HEK293 (cell line): ENCODE measurements around the gene PRCD.
"Not testable (repeated sequence)": the region's sequence is repeated elsewhere in the genome, so short reads cannot be mapped to it uniquely, and the experiment has no call there.

Experiments
- CTCF ChIA-PET: fragments of 350-600 bp; formaldehyde crosslinking; extraction: SDS; loops from one replicate; lab custom pipeline; 2021; ENCODE audit warnings: antibody characterized with exemption; lab: Yijun Ruan, JAX
- POLR2A ChIA-PET: fragments of 300-600 bp; formaldehyde crosslinking; extraction: SDS; loops from one replicate; lab custom pipeline; 2020; ENCODE audit warnings: antibody characterized with exemption, inconsistent platforms; lab: Yijun Ruan, JAX
- H3K27ac ChIP-seq: fragments of 200-500 bp; sonication (Bioruptor generic); 2 replicates; pipeline ENCODE4 v1.5.1; 2014; ENCODE audit warnings: low read depth, low read length, control low read depth, inconsistent platforms; ENCODE audit errors: extremely low read depth
- H3K36me3 ChIP-seq, 2 experiments: fragments of 200-500 bp in 1 of 2; sonication (Bioruptor generic) in 1 of 2; 1 replicate in 1 of 2; 2 replicates in 1 of 2; pipeline ENCODE4 v1.5.1; 2014 to 2017; ENCODE audit warnings: inconsistent platforms in 2 of 2, low read length in 2 of 2; ENCODE audit not compliant: control insufficient read depth in 2 of 2, insufficient read depth in 1 of 2
- H3K4me1 ChIP-seq: fragments of 200-500 bp; sonication (Bioruptor generic); 2 replicates; pipeline ENCODE4 v1.5.1; 2014; ENCODE audit warnings: mild to moderate bottlenecking, low read length, inconsistent platforms; ENCODE audit not compliant: control insufficient read depth, insufficient read depth
- H3K4me3 ChIP-seq: 2 replicates; pipeline ENCODE4 v1.5.1; 2011; ENCODE audit warnings: low read depth, mild to moderate bottlenecking, control low read depth, low read length, moderate library complexity
- H3K9me3 ChIP-seq: fragments of 200-500 bp; sonication (Bioruptor generic); 2 replicates; pipeline ENCODE4 v1.5.1; 2014; ENCODE audit warnings: low read depth, low read length, inconsistent platforms; ENCODE audit not compliant: control insufficient read depth, insufficient read depth
- BCL11A ChIP-seq: fragments of 450-650 bp; formaldehyde crosslinking; IDR thresholded peaks from 2 replicates; pipeline ENCODE4 v1.5.1; 2016; ENCODE audit warnings: low read depth, missing biosample characterization, missing genetic modification characterization
- EGR2 ChIP-seq: fragments of 450-650 bp; formaldehyde crosslinking; IDR thresholded peaks from 2 replicates; pipeline ENCODE4 v1.5.1; 2016; ENCODE audit warnings: low read depth, missing biosample characterization, missing genetic modification characterization
- IKZF3 ChIP-seq: fragments of 450-650 bp; IDR thresholded peaks from 2 replicates; pipeline ENCODE4 v1.5.0; 2018; ENCODE audit warnings: missing biosample characterization, mild to moderate bottlenecking, missing genetic modification characterization, moderate library complexity
- KLF1 ChIP-seq: fragments of 450-650 bp; formaldehyde crosslinking; IDR thresholded peaks from 2 replicates; pipeline ENCODE4 v1.5.1; 2016; ENCODE audit warnings: missing biosample characterization, missing genetic modification characterization
- KLF10 ChIP-seq: fragments of 450-650 bp; IDR thresholded peaks from 2 replicates; pipeline ENCODE4 v1.5.1; 2018; ENCODE audit warnings: missing biosample characterization, mild to moderate bottlenecking, missing genetic modification characterization
- OSR2 ChIP-seq: fragments of 450-650 bp; formaldehyde crosslinking; IDR thresholded peaks from 2 replicates; pipeline ENCODE4 v1.5.1; 2016; ENCODE audit warnings: missing biosample characterization, missing genetic modification characterization
- ZBTB20 ChIP-seq: fragments of 450-650 bp; formaldehyde crosslinking; IDR thresholded peaks from 2 replicates; pipeline ENCODE4 v1.5.1; 2016; ENCODE audit warnings: missing biosample characterization, missing genetic modification characterization
- ZFHX2 ChIP-seq: fragments of 450-650 bp; formaldehyde crosslinking; conservative IDR thresholded peaks from 2 replicates; pipeline ENCODE4 v1.5.1; 2016; ENCODE audit warnings: missing biosample characterization, missing genetic modification characterization
- ZNF112 ChIP-seq: fragments of 450-650 bp; formaldehyde crosslinking; IDR thresholded peaks from 2 replicates; pipeline ENCODE4 v1.5.0; 2017; ENCODE audit warnings: missing biosample characterization, missing genetic modification characterization
- ZNF121 ChIP-seq: fragments of 450-650 bp; formaldehyde crosslinking; IDR thresholded peaks from 2 replicates; pipeline ENCODE4 v1.5.1; 2016; ENCODE audit warnings: missing biosample characterization, missing genetic modification characterization
- ZNF140 ChIP-seq: fragments of 450-650 bp; formaldehyde crosslinking; IDR thresholded peaks from 2 replicates; pipeline ENCODE4 v1.5.1; 2016; ENCODE audit warnings: missing biosample characterization, missing genetic modification characterization
- ZNF16 ChIP-seq: fragments of 450-650 bp; formaldehyde crosslinking; IDR thresholded peaks from 2 replicates; pipeline ENCODE4 v1.5.1; 2016; ENCODE audit warnings: low read depth, missing biosample characterization, missing genetic modification characterization
- ZNF366 ChIP-seq: fragments of 450-650 bp; formaldehyde crosslinking; conservative IDR thresholded peaks from 2 replicates; pipeline ENCODE4 v1.5.1; 2016; ENCODE audit warnings: missing biosample characterization, missing genetic modification characterization
- ZNF558 ChIP-seq: fragments of 450-650 bp; formaldehyde crosslinking; IDR thresholded peaks from 2 replicates; pipeline ENCODE4 v1.5.1; 2016; ENCODE audit warnings: missing biosample characterization, missing genetic modification characterization
- ZNF596 ChIP-seq: fragments of 450-650 bp; IDR thresholded peaks from 2 replicates; pipeline ENCODE4 v1.5.0; 2018; ENCODE audit warnings: missing biosample characterization, mild to moderate bottlenecking, missing genetic modification characterization, moderate library complexity
- ZNF600 ChIP-seq: fragments of 450-650 bp; formaldehyde crosslinking; IDR thresholded peaks from 2 replicates; pipeline ENCODE4 v1.5.1; 2016; ENCODE audit warnings: missing biosample characterization, missing genetic modification characterization
- ZNF830 ChIP-seq: fragments of 450-650 bp; IDR thresholded peaks from 2 replicates; pipeline ENCODE4 v1.5.0; 2018; ENCODE audit warnings: missing biosample characterization, missing genetic modification characterization, low read depth, mild to moderate bottlenecking, moderate library complexity
- TF ChIP-seq, protein P1 (sequence below): fragments of 450-650 bp; formaldehyde crosslinking; IDR thresholded peaks from 2 replicates; pipeline ENCODE4 v1.5.1; 2016; ENCODE audit warnings: missing biosample characterization, missing genetic modification characterization
- TF ChIP-seq, protein P2 (sequence below): fragments of 450-650 bp; formaldehyde crosslinking; IDR thresholded peaks from 2 replicates; pipeline ENCODE4 v1.5.1; 2016; ENCODE audit warnings: missing biosample characterization, missing genetic modification characterization
- TF ChIP-seq, protein P3 (sequence below): fragments of 450-650 bp; formaldehyde crosslinking; IDR thresholded peaks from 2 replicates; pipeline ENCODE4 v1.5.1; 2016; ENCODE audit warnings: missing biosample characterization, missing genetic modification characterization
- TF ChIP-seq, protein P4 (sequence below): fragments of 450-650 bp; formaldehyde crosslinking; IDR thresholded peaks from 2 replicates; pipeline ENCODE4 v1.5.1; 2016; ENCODE audit warnings: missing biosample characterization, missing genetic modification characterization

The PRCD gene

DNA sequence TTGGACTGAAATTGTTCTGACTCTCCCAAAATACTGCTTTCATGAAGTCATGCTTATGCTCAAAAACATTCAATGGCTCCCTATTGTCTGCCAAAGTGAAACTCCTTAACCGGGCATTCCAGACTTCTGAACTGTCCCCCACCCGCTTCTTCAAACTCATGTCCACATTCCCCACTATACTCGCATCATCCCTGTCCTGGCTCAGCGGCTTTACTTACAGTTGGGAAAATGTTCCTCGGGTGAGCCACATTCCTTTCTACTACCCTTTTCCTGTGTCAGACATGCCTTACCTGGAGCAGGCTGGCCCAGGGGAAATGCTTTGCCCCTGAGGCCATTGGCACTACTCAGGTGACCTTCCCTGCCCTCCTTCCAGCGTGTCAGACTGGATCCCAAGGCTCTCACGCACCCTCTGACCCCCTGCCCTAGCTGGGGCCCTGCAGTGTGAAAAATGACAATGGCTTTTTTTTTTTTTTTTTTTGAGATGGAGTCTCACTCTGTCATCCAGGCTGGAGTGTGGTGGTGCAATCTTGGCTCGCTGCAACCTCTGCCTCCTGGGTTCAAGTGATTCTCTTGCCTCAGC, 7.7 kb upstream of the PRCD start (continued):
- TF ChIP-seq, protein P1, sequence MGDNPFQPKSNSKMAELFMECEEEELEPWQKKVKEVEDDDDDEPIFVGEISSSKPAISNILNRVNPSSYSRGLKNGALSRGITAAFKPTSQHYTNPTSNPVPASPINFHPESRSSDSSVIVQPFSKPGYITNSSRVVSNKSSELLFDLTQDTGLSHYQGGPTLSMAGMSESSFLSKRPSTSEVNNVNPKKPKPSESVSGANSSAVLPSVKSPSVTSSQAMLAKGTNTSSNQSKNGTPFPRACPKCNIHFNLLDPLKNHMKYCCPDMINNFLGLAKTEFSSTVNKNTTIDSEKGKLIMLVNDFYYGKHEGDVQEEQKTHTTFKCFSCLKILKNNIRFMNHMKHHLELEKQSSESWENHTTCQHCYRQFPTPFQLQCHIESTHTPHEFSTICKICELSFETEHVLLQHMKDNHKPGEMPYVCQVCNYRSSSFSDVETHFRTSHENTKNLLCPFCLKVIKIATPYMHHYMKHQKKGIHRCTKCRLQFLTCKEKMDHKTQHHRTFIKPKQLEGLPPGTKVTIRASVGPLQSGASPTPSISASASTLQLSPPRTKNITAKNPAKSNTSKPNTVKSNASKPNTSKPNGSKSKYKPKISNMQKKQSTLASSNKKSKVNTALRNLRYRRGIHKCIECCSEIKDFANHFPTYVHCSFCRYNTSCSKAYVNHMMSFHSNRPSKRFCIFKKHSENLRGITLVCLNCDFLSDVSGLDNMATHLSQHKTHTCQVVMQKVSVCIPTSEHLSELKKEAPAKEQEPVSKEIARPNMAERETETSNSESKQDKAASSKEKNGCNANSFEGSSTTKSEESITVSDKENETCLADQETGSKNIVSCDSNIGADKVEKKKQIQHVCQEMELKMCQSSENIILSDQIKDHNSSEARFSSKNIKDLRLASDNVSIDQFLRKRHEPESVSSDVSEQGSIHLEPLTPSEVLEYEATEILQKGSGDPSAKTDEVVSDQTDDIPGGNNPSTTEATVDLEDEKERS (tag by site-specific recombination): no peak
- no peak for TF ChIP-seq ZNF558 (tag by site-specific recombination)
- TF ChIP-seq OSR2 (tag by site-specific recombination): 0 out of 2 replicates have a peak, but pooled peaks have one; percentile 24
- TF ChIP-seq BCL11A (tag by site-specific recombination): no peak
- TF ChIP-seq ZNF112: no peak
- peak; percentile 96 for TF ChIP-seq ZNF16 (tag by site-specific recombination)
- TF ChIP-seq, protein P2, sequence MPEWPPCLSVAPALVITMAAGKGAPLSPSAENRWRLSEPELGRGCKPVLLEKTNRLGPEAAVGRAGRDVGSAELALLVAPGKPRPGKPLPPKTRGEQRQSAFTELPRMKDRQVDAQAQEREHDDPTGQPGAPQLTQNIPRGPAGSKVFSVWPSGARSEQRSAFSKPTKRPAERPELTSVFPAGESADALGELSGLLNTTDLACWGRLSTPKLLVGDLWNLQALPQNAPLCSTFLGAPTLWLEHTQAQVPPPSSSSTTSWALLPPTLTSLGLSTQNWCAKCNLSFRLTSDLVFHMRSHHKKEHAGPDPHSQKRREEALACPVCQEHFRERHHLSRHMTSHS: no peak
- TF ChIP-seq IKZF3: no peak
- peak; percentile 45; the same call in 1 of the 2 replicates for TF ChIP-seq ZNF600
- TF ChIP-seq ZNF830: no peak
- TF ChIP-seq, protein P3, sequence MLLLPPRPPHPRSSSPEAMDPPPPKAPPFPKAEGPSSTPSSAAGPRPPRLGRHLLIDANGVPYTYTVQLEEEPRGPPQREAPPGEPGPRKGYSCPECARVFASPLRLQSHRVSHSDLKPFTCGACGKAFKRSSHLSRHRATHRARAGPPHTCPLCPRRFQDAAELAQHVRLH (tag by site-specific recombination): peak; percentile 61; the same call in 1 of the 2 replicates
- TF ChIP-seq ZNF140 (tag by site-specific recombination): no peak

DNA sequence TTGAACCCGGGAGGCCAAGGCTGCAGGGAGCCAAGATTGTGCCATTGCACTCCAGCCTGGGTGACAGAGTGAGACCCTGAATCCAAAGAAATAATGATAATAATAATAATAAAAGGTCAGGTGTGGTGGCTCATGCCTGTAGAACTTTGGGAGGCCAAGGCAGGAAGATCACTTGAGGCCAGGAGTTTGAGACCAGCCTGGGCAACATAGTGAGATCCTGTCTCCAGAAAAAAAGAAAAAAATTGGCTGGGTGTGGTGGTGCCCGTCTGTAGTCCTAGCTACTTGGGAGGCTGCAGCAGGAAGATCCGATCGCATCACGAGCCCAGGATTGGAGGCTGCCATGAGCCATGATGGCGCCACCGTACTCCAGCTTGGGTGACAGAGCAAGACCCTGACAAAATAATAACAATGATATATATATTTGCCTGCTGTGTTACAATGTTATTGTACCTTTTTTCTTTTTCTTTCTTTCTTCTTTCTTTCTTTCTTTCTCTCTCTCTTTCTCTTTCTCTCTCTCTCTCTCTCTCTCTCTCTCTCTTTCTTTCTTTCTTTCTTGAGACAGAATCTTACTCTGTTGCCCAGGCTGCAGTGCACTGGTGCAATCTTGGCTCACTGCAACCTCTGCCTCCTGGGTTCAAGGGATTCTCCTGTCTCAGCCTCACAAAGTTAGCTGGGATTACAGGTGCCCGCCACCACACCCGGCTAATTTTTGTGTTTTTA, 6.0 kb upstream of the PRCD start:
- POLR2A ChIA-PET, H3K4me3 ChIP-seq, H3K9me3 ChIP-seq, H3K36me3 ChIP-seq: not testable (repeated sequence)
- CTCF ChIA-PET: interaction anchor here (0.6 to 1.2 kb wide), 6 partner anchors 8 to 160 kb away, joined by 3 to 4 read pairs (median 4); no protein-coding TSS in a partner anchor
- Histone ChIP-seq H3K27ac (peak overlapping the region; percentile 38; the same call in 1 of the 2 replicates), H3K4me1 (peaks cover 12% of the 10 kb centered on the region)
- TF ChIP-seq ZNF596 (peak; percentile 95), ZNF366 (tag by site-specific recombination) (peak; percentile 85), ZNF121 (tag by site-specific recombination) (peak; percentile 89)

DNA sequence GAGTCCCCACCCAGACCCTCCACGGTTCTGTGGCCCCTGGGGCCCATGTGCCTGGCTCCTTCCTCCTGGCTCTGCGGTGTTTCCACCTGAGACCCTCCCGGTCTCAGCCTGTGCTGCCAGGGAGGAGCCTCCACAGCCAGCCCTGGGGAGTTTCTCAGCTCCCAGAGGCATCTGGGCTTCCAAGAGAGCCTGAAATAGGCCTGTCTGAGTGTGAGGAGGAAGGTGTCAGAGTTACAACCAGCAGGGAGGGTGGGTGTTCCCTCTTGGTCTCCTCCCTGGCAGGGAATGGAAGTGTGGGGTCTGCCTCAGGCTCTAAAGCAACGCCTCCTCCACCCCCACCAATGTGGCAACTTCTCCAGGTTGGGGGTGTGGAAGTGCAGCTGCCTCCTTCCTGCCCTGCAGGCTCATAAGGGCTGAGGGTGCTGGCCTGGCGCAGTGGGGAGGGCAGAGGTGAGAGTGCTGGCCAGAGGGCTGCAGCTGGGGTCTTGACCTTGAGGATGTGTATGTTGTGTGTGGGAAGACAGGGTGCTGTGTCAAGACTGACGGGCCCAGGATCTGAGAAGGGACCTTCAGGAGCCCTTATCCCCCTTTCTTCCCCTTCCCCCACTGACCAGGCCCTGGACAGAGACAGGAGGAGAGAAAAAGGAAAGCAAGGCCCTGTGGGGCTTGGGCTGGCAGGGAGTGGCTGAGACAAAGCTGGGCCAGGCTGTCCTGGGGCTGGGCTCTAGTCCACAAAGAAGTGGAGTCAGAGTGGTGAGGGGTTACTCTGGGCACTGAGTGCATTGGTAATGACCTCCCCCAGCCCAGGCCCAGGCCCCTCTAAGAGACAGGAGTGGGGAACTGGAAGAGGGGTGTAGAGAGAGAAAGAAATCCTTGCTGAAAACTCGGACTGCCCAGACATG, 4.8 kb upstream of the PRCD start:
- CTCF ChIA-PET: interaction anchor here (0.7 to 2.7 kb wide), 3 partner anchors 11 to 1416 kb away, joined by 3 to 25 read pairs (median 17); no protein-coding TSS in a partner anchor
- Histone ChIP-seq H3K36me3 (no peaks in the 10 kb centered on the region), H3K27ac (0 out of 2 replicates have a peak overlapping the region, but pooled peaks have one; percentile 14), H3K9me3 (no peaks in the 10 kb centered on the region), H3K4me3 (no peak overlapping the region), H3K4me1 (peaks cover 3% of the 10 kb centered on the region; the same call in 1 of the 2 replicates)
- POLR2A ChIA-PET: no interaction called here
- peak; percentile 94 for TF ChIP-seq EGR2 (tag by site-specific recombination)
- peak; percentile 68 for TF ChIP-seq KLF1 (tag by site-specific recombination)
- peak; percentile 95 for TF ChIP-seq ZFHX2 (tag by site-specific recombination)
- TF ChIP-seq, protein P4, sequence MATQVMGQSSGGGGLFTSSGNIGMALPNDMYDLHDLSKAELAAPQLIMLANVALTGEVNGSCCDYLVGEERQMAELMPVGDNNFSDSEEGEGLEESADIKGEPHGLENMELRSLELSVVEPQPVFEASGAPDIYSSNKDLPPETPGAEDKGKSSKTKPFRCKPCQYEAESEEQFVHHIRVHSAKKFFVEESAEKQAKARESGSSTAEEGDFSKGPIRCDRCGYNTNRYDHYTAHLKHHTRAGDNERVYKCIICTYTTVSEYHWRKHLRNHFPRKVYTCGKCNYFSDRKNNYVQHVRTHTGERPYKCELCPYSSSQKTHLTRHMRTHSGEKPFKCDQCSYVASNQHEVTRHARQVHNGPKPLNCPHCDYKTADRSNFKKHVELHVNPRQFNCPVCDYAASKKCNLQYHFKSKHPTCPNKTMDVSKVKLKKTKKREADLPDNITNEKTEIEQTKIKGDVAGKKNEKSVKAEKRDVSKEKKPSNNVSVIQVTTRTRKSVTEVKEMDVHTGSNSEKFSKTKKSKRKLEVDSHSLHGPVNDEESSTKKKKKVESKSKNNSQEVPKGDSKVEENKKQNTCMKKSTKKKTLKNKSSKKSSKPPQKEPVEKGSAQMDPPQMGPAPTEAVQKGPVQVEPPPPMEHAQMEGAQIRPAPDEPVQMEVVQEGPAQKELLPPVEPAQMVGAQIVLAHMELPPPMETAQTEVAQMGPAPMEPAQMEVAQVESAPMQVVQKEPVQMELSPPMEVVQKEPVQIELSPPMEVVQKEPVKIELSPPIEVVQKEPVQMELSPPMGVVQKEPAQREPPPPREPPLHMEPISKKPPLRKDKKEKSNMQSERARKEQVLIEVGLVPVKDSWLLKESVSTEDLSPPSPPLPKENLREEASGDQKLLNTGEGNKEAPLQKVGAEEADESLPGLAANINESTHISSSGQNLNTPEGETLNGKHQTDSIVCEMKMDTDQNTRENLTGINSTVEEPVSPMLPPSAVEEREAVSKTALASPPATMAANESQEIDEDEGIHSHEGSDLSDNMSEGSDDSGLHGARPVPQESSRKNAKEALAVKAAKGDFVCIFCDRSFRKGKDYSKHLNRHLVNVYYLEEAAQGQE (tag by site-specific recombination): peak; percentile 46; the same call in 1 of the 2 replicates
- no peak for TF ChIP-seq KLF10 (tag by site-specific recombination)
- no peak for TF ChIP-seq ZBTB20 (tag by site-specific recombination)
